ENCODE measurements around the gene TBX10.
"Not testable (repeated sequence)": the region's sequence is repeated elsewhere in the genome, so short reads cannot be mapped to it uniquely, and the experiment has no call there.

The TBX10 gene

DNA sequence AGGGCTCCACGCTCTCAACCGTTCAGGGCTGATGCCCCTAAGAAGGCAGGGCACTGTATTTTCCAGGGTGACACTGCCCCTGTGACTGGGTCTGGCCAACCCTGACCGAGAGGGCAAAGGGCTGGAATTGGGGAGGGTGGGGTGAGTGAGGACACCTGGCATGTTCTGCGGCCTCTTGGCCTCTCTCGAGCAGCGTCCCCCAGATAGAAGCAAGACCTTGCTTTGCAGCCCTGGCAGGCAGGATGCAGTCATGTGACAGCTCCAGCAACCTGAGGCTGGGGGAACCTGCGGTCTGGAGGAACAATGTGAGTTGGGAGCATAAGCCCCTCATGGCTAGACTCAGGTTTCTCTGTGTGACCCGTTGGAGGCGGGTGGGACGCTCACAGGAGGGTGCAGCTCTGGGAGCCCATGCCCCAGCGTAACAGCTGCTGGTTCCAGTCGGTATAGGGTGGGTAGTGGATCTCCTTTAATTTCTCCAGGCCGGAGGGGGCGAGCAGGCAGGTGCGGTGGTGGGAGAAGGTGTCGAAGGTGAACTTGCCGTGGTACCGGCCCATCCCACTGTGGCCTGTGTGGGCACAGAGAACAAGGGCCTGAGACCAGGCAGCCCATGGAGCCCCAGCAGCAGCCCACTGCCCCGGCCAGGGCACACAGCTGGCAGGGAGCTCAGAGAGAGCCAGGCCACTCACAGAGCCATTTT, 23.4 kb upstream of the TBX10 start:
- H3K9me3 ChIP-seq (ENCODE audit: insufficient read depth, low read depth, low read length) = 0 out of 2 replicates have a peak, but pooled peaks cover 2% of the 10 kb centered on the region
- no peak overlapping the region for H3K4me3 ChIP-seq (ENCODE audit: low read length)
- no peaks in the 10 kb centered on the region for H3K36me3 ChIP-seq (ENCODE audit: insufficient read depth, low read length)
- H3K4me1 ChIP-seq (ENCODE audit: insufficient read depth, low read length) = no peaks in the 10 kb centered on the region
- WGBS = 93% methylated on average over 19 of the region's 19 CpGs
- no peak overlapping the region for H3K9ac ChIP-seq (ENCODE audit: low read depth, low read length)
- no peaks in the 10 kb centered on the region for H3K27me3 ChIP-seq (ENCODE audit: insufficient read depth, low read length)
- no peak overlapping the region for H3K27ac ChIP-seq (ENCODE audit: low read depth, low read length)

- Histone ChIP-seq H3K9me3 (ENCODE audit: insufficient read depth, low read depth, low read length) (peaks cover 7% of the 10 kb centered on the region), H3K27me3 (ENCODE audit: insufficient read depth, low read length) (no peaks in the 10 kb centered on the region), H3K36me3 (ENCODE audit: insufficient read depth, low read length) (no peaks in the 10 kb centered on the region), H3K4me1 (ENCODE audit: insufficient read depth, low read length) (no peaks in the 10 kb centered on the region), H3K27ac (ENCODE audit: low read depth, low read length) (no peak overlapping the region), H3K9ac (ENCODE audit: low read depth, low read length) (no peak overlapping the region), H3K4me3 (ENCODE audit: low read length) (no peak overlapping the region)
- 94% methylated on average over 12 of the region's 12 CpGs for WGBS
These were observed 22.7 kb upstream of the TBX10 start for GRCh38 chr11:67662142-67662834.

- not testable (repeated sequence) for H3K36me3 ChIP-seq (ENCODE audit: insufficient read depth, low read length); H3K4me3 ChIP-seq (ENCODE audit: low read length); H3K4me1 ChIP-seq (ENCODE audit: insufficient read depth, low read length); H3K27me3 ChIP-seq (ENCODE audit: insufficient read depth, low read length); H3K27ac ChIP-seq (ENCODE audit: low read depth, low read length); H3K9ac ChIP-seq (ENCODE audit: low read depth, low read length)
- 89% methylated on average over 5 of the region's 5 CpGs for WGBS
- H3K9me3 ChIP-seq (ENCODE audit: insufficient read depth, low read depth, low read length) = peaks cover 22% of the 10 kb centered on the region
These were observed 21.2 kb upstream of the TBX10 start for GRCh38 chr11:67660752-67661151.

DNA sequence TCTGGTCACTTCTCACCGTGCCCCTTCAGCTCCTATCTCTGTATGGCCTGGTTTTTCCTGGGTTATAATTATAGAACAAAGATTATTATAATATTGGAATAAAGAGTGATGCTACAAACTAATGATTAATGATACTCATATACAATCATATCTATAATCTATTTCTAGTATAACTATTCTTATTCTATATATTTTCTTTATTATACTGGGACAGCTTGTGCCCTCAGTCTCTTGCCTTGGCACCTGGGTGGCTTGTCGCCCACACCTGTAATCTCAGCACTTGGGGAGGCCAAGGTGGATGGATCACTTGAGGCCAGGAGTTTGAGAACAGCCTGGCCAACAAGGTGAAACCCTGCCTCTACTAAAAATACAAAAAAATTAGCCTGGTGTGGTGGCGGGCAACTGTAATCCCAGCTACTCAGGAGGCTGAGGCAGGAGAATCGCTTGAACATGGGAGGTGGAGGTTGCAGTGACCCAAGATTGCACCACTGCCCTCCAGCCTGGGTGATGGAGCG, 20.1 kb upstream of the TBX10 start:
- H3K9me3 ChIP-seq (ENCODE audit: insufficient read depth, low read depth, low read length) = peaks cover 28% of the 10 kb centered on the region
- not testable (repeated sequence) for H3K27ac ChIP-seq (ENCODE audit: low read depth, low read length); H3K36me3 ChIP-seq (ENCODE audit: insufficient read depth, low read length); H3K4me3 ChIP-seq (ENCODE audit: low read length); H3K9ac ChIP-seq (ENCODE audit: low read depth, low read length); H3K4me1 ChIP-seq (ENCODE audit: insufficient read depth, low read length); H3K27me3 ChIP-seq (ENCODE audit: insufficient read depth, low read length)
- WGBS = 83% methylated on average over 3 of the region's 5 CpGs

GRCh38 chr11:67657300-67657699, 17.7 kb upstream of the TBX10 start:
- Histone ChIP-seq H3K36me3 (ENCODE audit: insufficient read depth, low read length) (no peaks in the 10 kb centered on the region), H3K4me1 (ENCODE audit: insufficient read depth, low read length) (no peaks in the 10 kb centered on the region), H3K4me3 (ENCODE audit: low read length) (no peak overlapping the region), H3K27me3 (ENCODE audit: insufficient read depth, low read length) (no peaks in the 10 kb centered on the region), H3K9ac (ENCODE audit: low read depth, low read length) (no peak overlapping the region), H3K27ac (ENCODE audit: low read depth, low read length) (no peak overlapping the region), H3K9me3 (ENCODE audit: insufficient read depth, low read depth, low read length) (peaks cover 28% of the 10 kb centered on the region)
- 59% methylated on average over 3 of the region's 3 CpGs for WGBS

DNA sequence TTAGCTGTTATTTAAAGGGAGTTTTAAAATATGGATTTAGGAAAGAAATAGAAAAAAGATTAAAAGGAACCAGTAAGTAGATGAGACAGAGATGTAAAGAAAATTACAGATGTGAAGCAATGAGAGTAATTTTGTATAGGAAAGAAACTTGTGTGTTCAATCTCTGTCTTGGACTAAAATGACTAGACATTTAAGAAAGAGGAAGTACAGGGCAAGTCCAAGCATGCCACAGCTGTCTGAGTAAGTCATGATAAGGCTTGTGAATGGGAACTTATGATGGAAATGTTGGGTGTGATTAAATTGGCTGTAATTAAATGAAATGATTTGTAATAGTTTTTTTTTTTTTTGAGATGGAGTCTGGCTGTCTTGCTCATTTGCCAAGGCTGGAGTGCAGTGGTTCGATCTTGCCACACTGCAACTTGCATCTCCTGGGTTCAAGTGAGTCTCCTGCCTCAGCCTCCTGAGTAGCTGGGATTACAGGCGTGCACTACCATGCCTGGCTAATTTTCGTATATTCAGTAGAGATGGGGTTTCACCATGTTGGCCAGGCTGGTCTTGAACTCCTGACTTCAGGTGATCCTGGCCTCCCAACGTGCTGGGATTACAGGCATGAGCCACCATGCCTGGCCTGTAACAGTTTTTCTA, 16.8 kb upstream of the TBX10 start:
- WGBS = 89% methylated on average over 4 of the region's 4 CpGs

DNA sequence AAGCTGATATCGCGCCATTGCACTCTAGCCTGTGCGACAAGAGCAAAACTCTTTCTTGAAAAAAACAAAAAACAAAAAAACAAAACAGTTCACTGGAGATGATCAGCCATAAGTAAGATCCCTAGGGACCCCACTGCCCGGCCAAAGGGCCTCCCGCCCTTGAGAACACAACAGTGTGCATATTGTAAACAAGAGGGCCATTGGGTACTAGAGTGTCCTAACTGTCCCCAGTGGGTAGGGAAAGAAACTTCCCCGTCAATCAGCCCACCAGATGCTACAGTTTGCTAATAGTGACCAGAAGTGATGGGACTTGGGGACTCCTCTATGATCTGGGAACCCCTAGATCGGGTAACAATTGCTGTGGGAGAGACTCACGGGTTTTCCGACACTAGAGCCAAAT, 14.7 kb upstream of the TBX10 start:
- Histone ChIP-seq H3K4me3 (ENCODE audit: low read length) (no peak overlapping the region), H3K4me1 (ENCODE audit: insufficient read depth, low read length) (0 out of 2 replicates have a peak, but pooled peaks cover 4% of the 10 kb centered on the region), H3K27ac (ENCODE audit: low read depth, low read length) (no peak overlapping the region), H3K27me3 (ENCODE audit: insufficient read depth, low read length) (no peaks in the 10 kb centered on the region), H3K9me3 (ENCODE audit: insufficient read depth, low read depth, low read length) (peaks cover 28% of the 10 kb centered on the region), H3K9ac (ENCODE audit: low read depth, low read length) (no peak overlapping the region), H3K36me3 (ENCODE audit: insufficient read depth, low read length) (no peaks in the 10 kb centered on the region)
- WGBS = 84% methylated on average over 9 of the region's 9 CpGs

More for the DNA sequence above, 16.8 kb upstream of the TBX10 start:
- no peaks in the 10 kb centered on the region for H3K4me1 ChIP-seq (ENCODE audit: insufficient read depth, low read length)
- peaks cover 28% of the 10 kb centered on the region for H3K9me3 ChIP-seq (ENCODE audit: insufficient read depth, low read depth, low read length)
- no peak overlapping the region for H3K4me3 ChIP-seq (ENCODE audit: low read length)
- H3K9ac ChIP-seq (ENCODE audit: low read depth, low read length) = no peak overlapping the region
- no peaks in the 10 kb centered on the region for H3K36me3 ChIP-seq (ENCODE audit: insufficient read depth, low read length)
- no peak overlapping the region for H3K27ac ChIP-seq (ENCODE audit: low read depth, low read length)
- no peaks in the 10 kb centered on the region for H3K27me3 ChIP-seq (ENCODE audit: insufficient read depth, low read length)

DNA sequence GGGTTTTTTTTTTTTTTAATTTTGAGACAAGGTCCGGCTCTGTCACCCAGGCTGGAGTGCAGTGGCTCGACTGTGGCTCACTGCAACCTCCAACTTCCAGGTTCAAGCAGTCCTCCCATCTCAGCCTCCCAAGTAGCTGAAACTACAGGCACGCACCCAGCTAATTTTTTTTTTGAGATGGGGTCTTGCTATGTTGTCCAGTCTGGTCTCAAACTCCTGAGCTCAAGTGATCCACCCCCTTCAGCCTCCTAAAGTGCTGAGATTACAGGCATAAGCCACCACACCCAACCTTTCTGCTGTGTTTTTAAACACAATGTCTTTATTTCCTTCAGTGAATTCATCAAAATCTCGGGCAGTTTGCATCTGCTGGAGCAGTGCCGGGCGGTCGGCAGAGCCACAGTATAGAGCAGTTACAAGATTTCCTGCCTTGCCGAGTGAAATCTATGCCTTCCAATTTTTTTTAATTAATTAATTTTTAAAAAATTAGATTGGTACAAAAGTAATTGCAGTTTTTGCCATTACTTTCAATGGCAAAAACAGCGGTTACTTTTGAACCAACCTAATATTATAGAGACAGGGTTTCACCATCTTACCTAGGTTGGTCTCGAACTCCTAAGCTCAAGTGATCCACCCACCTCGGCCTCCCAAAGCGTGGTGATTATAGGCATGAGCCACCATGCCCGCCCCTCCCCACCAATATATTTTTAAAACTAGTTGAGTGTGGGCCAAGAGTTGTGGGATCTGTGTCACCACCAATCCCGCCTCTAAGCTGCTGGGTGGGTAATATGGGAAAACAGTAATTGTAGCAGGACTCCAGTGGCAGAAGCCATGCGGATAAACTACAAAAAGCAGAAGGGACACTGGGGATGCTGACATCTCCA, 13.6 kb upstream of the TBX10 start:
- Histone ChIP-seq H3K4me1 (ENCODE audit: insufficient read depth, low read length) (0 out of 2 replicates have a peak, but pooled peaks cover 4% of the 10 kb centered on the region), H3K36me3 (ENCODE audit: insufficient read depth, low read length) (no peaks in the 10 kb centered on the region), H3K9me3 (ENCODE audit: insufficient read depth, low read depth, low read length) (peaks cover 26% of the 10 kb centered on the region), H3K4me3 (ENCODE audit: low read length) (no peak overlapping the region), H3K27me3 (ENCODE audit: insufficient read depth, low read length) (no peaks in the 10 kb centered on the region), H3K27ac (ENCODE audit: low read depth, low read length) (no peak overlapping the region), H3K9ac (ENCODE audit: low read depth, low read length) (no peak overlapping the region)
- WGBS = 95% methylated on average over 12 of the region's 15 CpGs

- WGBS = 82% methylated on average over 11 of the region's 13 CpGs
- Histone ChIP-seq H3K4me1 (ENCODE audit: insufficient read depth, low read length) (0 out of 2 replicates have a peak, but pooled peaks cover 4% of the 10 kb centered on the region), H3K4me3 (ENCODE audit: low read length) (no peak overlapping the region), H3K36me3 (ENCODE audit: insufficient read depth, low read length) (no peaks in the 10 kb centered on the region), H3K9me3 (ENCODE audit: insufficient read depth, low read depth, low read length) (peaks cover 20% of the 10 kb centered on the region), H3K27ac (ENCODE audit: low read depth, low read length) (no peak overlapping the region), H3K9ac (ENCODE audit: low read depth, low read length) (no peak overlapping the region), H3K27me3 (ENCODE audit: insufficient read depth, low read length) (no peaks in the 10 kb centered on the region)
These were observed 12.6 kb upstream of the TBX10 start for GRCh38 chr11:67651976-67652781.
